GM19043 (cell line): ENCODE data around the gene GALNT5.
A peak's percentile ranks its signal among the peaks of the same experiment; 100 is the strongest.
"Not testable (repeated sequence)": the region's sequence is repeated elsewhere in the genome, so short reads cannot be mapped to it uniquely, and the experiment has no call there.

Experiments
- ATAC-seq: cut with Tn5 transposase; IDR thresholded peaks from one replicate; pipeline ENCODE4 v1.9.1; 2021; ENCODE audit warnings: low read depth; ENCODE audit not compliant: unreplicated experiment

The GALNT5 gene

GRCh38 chr2:157250836-157251235, 6.7 kb upstream of the GALNT5 start:
- no peak for ATAC-seq

GRCh38 chr2:157251932-157252331, 5.6 kb upstream of the GALNT5 start:
- no peak for ATAC-seq

DNA sequence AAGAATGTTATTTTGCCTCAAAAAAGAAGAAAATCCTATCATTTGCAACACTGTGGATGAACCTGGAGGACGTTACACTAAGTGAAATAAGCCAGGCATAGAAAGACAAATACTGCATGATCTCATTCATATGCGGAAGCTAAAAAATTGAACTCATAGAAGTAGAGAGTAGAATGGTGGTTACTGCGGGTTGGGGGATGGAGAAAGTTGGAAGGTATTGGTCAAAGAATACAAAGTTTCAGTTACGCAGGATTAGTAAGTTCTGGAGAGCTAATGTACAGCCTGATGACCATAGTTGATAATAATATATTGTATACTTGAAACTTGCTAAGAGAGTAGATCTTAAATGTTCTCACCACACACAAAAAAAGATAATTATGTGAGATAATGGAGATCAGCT, 5.0 kb upstream of the GALNT5 start:
- ATAC-seq, result no peak

DNA sequence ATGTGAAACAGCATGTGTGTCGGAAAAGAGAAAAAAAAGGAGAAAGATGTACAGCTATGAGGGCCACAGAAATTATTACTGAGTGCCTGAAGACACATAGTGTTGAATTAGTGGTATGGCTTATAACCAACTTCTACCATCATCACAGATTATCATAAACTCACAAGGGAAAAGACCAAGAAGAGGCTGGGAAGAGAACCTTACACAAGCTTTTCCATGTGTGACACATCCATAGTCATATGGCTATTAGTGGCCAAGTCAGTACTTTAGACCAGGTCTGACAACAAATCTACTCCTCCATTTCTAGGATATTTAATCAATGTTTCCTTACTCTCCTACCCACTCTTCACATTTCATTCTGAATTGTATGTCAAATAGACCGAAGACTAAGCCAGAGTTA, 3.5 kb upstream of the GALNT5 start:
- ATAC-seq, result no peak

- ATAC-seq, result no peak
Measured at GRCh38 chr2:157255746-157256145, 1.8 kb upstream of the GALNT5 start.

GRCh38 chr2:157256626-157257025, 879 bp upstream of the GALNT5 start:
- ATAC-seq, result peak; percentile 97

DNA sequence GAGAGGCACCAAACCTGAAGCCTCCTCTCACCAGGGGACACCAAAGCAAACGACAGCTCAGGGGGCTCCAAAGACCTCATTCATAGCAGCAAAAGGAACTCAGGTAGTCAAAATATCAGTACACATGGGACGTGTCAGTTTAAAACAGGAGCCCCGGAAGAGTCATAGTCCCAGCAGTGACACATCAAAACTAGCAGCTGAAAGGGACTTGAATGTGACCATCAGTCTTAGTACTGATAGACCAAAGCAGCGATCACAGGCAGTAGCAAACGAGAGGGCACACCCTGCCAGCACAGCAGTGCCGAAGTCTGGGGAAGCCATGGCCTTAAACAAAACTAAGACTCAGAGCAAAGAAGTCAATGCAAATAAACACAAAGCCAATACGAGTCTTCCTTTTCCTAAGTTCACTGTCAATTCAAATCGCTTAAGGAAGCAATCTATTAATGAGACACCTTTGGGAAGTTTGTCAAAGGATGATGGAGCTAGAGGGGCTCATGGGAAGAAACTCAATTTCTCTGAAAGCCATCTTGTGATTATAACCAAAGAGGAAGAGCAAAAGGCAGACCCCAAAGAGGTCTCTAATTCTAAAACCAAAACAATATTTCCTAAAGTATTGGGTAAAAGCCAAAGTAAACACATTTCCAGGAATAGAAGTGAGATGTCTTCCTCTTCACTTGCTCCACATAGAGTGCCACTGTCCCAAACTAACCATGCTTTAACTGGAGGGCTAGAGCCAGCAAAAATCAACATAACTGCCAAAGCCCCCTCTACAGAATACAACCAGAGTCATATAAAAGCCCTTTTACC, 1.2 kb downstream of the GALNT5 start:
- ATAC-seq, result no peak

DNA sequence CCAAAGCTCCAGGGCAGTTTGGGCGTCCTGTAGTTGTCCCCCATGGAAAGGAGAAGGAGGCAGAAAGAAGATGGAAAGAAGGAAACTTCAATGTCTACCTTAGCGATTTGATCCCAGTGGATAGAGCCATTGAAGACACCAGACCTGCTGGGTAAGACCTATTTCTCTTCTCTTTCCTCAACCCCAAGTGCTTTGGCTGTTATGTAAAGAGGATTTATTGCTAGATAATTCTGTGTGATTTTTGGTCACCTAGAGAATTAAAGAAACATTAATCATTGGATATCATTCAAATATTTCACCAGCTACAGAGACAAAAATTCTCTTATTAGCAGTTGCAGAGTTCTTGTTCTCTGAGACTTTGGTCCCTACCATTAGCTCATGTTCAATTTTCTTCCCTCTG, 1.9 kb downstream of the GALNT5 start:
- ATAC-seq, result no peak

GRCh38 chr2:157259960-157260359, 2.5 kb downstream of the GALNT5 start:
- no peak for ATAC-seq

DNA sequence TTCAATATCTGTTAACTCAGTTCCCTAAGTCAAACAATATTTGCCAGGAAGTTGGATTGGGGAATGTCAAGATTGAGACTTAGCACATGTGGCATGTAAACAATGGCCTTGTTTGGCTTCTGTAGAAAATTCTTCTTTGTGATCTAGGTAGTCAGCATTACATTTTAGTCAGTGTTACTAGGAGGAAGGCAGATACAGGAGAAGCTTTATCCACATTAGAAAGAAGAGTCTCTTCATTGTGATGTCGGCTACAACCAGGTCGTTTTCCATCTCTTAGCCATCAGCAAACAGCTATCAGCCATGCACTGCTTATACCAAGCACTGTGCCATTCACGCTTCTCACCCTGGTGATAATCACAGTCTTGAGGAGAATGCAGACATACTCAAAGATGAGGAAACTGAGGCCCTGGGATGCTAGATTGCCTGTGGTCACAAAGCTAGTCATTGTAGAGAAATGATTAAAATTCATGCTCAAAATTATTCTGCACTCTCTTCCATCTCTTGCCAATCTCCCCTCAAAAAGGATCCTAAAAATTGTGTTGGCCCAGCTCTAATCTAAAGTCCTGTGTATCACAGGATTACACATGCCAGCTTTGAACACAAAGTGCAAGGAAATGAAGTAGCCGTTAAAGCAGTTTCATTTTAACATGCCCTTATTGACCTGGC, 3.2 kb downstream of the GALNT5 start:
- ATAC-seq, result no peak

DNA sequence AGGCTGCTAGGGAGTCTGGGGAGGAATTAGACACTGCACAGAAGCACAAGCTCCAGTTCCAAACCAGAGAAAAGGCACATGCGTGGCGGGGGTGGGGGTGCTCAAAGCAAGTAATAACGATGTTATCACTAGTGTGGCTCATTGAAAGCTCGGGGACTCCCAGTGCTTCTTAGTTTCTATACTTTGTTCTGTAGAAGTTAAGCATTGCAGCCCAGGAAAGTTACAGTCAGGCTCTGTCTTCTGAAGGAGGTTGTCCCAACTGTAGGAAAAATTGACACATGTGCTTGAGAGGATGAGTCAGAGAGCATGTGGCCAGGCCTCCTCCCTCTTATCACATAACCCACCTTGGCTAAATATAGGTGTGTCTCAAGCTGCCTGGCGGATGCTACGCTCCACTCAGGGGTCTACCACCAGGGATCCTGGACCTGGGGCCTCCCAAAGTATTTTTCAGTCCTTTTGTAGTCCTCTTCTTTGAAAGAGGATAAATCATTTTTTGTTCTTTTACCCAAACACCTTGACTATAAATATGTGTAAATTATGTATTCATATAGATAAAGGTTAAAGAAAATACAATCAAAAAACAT, 3.8 kb downstream of the GALNT5 start:
- no peak for ATAC-seq

GRCh38 chr2:157262248-157262647, 4.7 kb downstream of the GALNT5 start:
- peak; percentile 37 for ATAC-seq

DNA sequence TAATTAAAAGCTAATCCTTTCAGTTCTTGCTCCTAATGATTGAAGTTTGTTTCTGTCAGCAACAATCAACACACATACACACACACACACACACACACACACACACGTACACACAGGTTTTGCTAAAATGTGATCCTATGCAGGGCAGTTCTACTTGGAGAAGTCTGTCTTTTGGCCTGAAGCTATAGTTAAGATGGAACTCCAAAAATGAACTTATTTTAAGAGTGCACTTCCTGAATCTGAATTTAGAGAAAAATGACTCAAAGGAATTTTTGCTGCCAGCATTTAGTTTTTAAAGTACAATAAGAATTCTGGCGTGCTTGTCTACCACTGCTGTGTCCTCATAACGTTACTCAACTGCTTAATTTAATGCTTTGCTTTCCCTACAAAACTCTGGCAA, 6.6 kb downstream of the GALNT5 start:
- no peak for ATAC-seq

DNA sequence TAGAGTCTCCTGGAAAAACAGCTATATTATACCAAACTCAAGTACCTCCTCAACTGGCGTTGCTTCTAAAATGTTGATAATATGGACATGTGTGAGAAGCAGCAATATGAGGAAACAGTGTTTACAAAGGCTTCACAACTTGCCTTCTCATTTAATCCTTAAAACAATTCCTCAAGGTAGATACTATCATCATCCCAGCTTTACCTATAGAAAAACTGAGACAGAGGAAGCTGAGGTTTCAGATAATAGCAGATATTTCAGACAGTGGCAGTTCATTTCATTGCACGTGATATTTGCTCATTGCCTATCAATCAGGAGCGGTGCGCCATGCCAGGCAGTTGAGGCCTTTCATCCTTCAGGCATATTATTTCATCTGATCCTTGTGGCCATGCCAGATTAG, 8.3 kb downstream of the GALNT5 start:
- no peak for ATAC-seq

GRCh38 chr2:157267476-157267875, 10.0 kb downstream of the GALNT5 start:
- ATAC-seq, result no peak

DNA sequence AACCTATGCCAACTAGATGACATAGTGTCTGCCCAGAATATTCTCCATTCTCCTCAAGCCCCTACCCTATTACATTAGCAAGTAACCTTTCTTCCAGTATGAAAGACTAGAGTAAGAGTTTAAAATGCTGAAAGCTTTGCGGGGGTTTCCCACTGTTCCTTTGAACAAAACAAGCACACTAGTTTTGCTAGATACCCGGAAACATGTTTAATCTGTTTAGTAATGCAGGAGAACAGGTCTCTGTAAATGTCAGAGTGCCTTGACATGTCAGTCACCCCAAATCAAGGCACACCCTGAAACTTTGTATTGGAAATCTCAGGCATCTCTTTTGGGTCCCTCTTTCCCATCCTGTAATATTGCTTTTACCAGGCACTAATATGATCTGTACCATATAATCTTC, 11.6 kb downstream of the GALNT5 start:
- ATAC-seq, result no peak

- ATAC-seq, result peak; percentile 79
Measured at GRCh38 chr2:157269922-157270321, 12.4 kb downstream of the GALNT5 start.

- ATAC-seq, result no peak
Measured at GRCh38 chr2:157271590-157272203, 14.2 kb downstream of the GALNT5 start.

DNA sequence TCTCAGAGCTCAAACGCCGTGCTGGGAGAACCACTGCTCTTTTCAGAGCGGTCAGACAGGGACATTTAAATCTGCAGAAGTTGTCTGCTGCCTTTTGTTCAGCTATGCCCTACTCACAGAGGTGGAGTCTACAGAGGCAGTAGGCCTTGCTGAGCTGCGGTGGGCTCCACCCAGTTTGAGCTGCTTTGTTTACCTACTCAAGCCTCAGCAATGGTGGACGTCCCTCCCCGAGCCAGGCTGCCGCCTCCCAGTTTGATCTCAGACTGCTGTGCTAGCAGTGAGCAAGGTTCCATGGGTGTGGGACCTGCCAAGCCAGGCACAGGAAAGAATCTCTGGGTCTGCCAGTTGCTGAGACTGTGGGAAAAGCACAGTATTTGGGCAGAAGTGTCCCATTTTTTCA, 21.8 kb downstream of the GALNT5 start:
- not testable (repeated sequence) for ATAC-seq

DNA sequence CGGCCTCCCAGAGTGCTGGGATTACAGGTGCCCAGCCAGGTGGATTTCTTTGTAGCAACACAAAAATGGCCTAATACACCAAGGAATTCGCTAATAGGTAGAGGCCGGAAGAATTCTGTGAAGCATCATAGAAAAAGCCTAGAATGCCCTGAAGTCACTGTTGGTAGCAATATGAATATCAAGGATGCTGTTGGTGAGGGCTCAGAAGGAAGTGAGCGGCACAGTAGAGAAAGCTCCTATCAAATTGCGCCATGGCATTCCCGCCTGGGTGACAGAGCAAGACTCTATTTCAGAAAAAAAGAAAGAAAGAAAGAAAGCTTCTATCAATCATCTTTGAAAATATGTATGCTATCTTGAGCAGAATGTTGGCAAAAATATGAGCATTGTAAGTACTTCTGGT, 23.8 kb downstream of the GALNT5 start:
- no peak for ATAC-seq

DNA sequence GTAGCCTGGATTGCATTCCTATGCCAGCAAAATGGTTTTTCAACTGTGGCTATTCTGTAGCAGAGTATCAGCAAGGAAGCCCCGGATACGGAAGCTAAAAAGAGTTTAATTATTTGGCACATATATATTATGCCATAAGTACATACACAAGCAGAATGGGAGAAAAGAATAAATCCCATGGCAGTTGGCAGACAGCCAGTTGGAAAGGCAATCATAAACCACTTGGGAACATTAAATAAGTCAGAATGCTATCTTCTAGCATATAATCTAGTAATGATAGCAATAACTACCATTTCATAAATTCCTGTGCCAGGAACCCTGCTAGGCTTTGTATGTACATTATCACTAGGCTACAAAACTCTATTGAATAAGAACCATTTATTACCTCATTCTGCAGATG, 26.0 kb downstream of the GALNT5 start:
- no peak for ATAC-seq
